Upper lobe of right lung (tissue), 1 donor: ENCODE results near the gene SF3B3. TPM values are rescaled to one million over a fixed set of nuclear protein-coding genes. Genes with fewer than 3 reads are reported as not detected.

Source experiments
- ATAC-seq: fragments of 200-7000 bp; cut with Tn5 transposase; one replicate; pipeline ENCODE4 v1.9.1; 2020; ENCODE audit warnings: mild to moderate bottlenecking, moderate library complexity
- DNase-seq: peaks from one replicate; pipeline ENCODE4 v3.0.0-alpha.2; 2020
- H3K27ac ChIP-seq: fragments of 200-600 bp; one replicate; pipeline ENCODE4 v1.8.0; 2022
- H3K27me3 ChIP-seq: fragments of 200-600 bp; one replicate; pipeline ENCODE4 v1.8.0; 2022; ENCODE audit warnings: mild to moderate bottlenecking
- H3K36me3 ChIP-seq: fragments of 200-600 bp; one replicate; pipeline ENCODE4 v1.8.0; 2022
- H3K4me1 ChIP-seq: fragments of 200-600 bp; one replicate; pipeline ENCODE4 v1.8.0; 2022
- H3K4me3 ChIP-seq: fragments of 200-600 bp; one replicate; pipeline ENCODE4 v1.8.0; 2022; ENCODE audit warnings: mild to moderate bottlenecking
- H3K9me3 ChIP-seq: fragments of 200-600 bp; one replicate; pipeline ENCODE4 v1.8.0; 2022
- CTCF ChIP-seq: fragments of 200-600 bp; IDR thresholded peaks from one replicate; pipeline ENCODE4 v1.8.0; 2022; ENCODE audit warnings: antibody characterized with exemption
- intact Hi-C: fragments of 100-400 bp; cut with DNase I; formaldehyde crosslinking; loops from one replicate; pipeline ENCODE4 v1.11.0; 2022
- long read RNA-seq: library from polyadenylated mRNA; unstranded; transcript quantifications from one replicate; pipeline ENCODE4 v2.0.0, GENCODE V29; 2021
- total RNA-seq: library from RNA; stranded (reverse); fragmentation: NEBNext Ultra II Directional; extraction: Animal tissue kit (Norgen Biotek cat#: 25700); gene quantifications from one replicate; pipeline ENCODE4 v1.2.1, GENCODE V29; 2021
- donor health status: DM: no; HTN: yes; CAD: no; lungs with severe emphysema.

SF3B3 gene
- 174 TPM for total RNA-seq
- long read RNA-seq, full-length matches to known transcripts = 60 of 121 reads
- long read RNA-seq, partial matches to known transcripts = 49 of 121 reads
- long read RNA-seq, other reads (novel, unspliced or antisense) = 12 of 121 reads

- peaks cover 36% of the 10 kb centered on the region for H3K36me3 ChIP-seq
- H3K27ac ChIP-seq = peak within 1 kb of the TSS; percentile 91
- ATAC-seq = peak; percentile 85
- no peak for TF ChIP-seq CTCF
- no peaks in the 10 kb centered on the region for H3K27me3 ChIP-seq
- peak within 1 kb of the TSS; percentile 73 for H3K4me3 ChIP-seq
- H3K4me1 ChIP-seq = peaks cover 43% of the 10 kb centered on the region
- intact Hi-C loops = no loop called here
- peak; percentile 82 for DNase-seq
- no peaks in the 10 kb centered on the region for H3K9me3 ChIP-seq
Measured at GRCh38 chr16:70523743-70524398, at the start of gene SF3B3. Gene SF3B3, plus strand, starts transcription at chr16:70523816. Its CDS starts 2,841 bp downstream, at chr16:70526657.

- Histone ChIP-seq H3K4me1 (peaks cover 10% of the 10 kb centered on the region), H3K36me3 (peaks cover 36% of the 10 kb centered on the region), H3K27ac (no peak overlapping the region), H3K4me3 (no peak overlapping the region), H3K27me3 (no peaks in the 10 kb centered on the region), H3K9me3 (no peaks in the 10 kb centered on the region)
- DNase-seq = no peak
- no peak for TF ChIP-seq CTCF
- intact Hi-C loops = no loop called here
- ATAC-seq = no peak
Measured at GRCh38 chr16:70474320-70475053, 49.1 kb upstream of the SF3B3 start.

GRCh38 chr16:70475054-70475871 is 48.4 kb upstream of the SF3B3 start:
- TF ChIP-seq CTCF = no peak
- H3K4me1 ChIP-seq = peaks cover 10% of the 10 kb centered on the region
- ATAC-seq (no peak), DNase-seq (no peak)
- H3K4me3 ChIP-seq = no peak overlapping the region
- peaks cover 44% of the 10 kb centered on the region for H3K36me3 ChIP-seq
- no peaks in the 10 kb centered on the region for H3K27me3 ChIP-seq
- no peaks in the 10 kb centered on the region for H3K9me3 ChIP-seq
- H3K27ac ChIP-seq = no peak overlapping the region
- intact Hi-C loops = no loop called here

- Histone ChIP-seq H3K9me3 (no peaks in the 10 kb centered on the region), H3K4me3 (no peak overlapping the region), H3K27me3 (no peaks in the 10 kb centered on the region), H3K4me1 (peaks cover 10% of the 10 kb centered on the region), H3K27ac (peak overlapping the region; percentile 3), H3K36me3 (peaks cover 56% of the 10 kb centered on the region)
- TF ChIP-seq CTCF = no peak
- no peak for ATAC-seq
- intact Hi-C loops = no loop called here
- no peak for DNase-seq
Measured at GRCh38 chr16:70476272-70477020, 47.2 kb upstream of the SF3B3 start.

- no peaks in the 10 kb centered on the region for H3K9me3 ChIP-seq
- H3K4me1 ChIP-seq = peaks cover 10% of the 10 kb centered on the region
- no peak for ATAC-seq
- no peaks in the 10 kb centered on the region for H3K27me3 ChIP-seq
- no peak for DNase-seq
- TF ChIP-seq CTCF = no peak
- H3K4me3 ChIP-seq = no peak overlapping the region
- intact Hi-C loops = no loop called here
- peaks cover 58% of the 10 kb centered on the region for H3K36me3 ChIP-seq
- peak overlapping the region; percentile 58 for H3K27ac ChIP-seq
Measured at GRCh38 chr16:70478169-70478568, 45.4 kb upstream of the SF3B3 start.
